Activated CD8-positive, alpha-beta T cell treated with anti-CD3 and anti-CD28 coated beads for 36 hours (primary cell): ENCODE data around the gene QPRT. TPM values are rescaled to one million over a fixed set of nuclear protein-coding genes. Genes with fewer than 3 reads are reported as not detected.
"Not testable (repeated sequence)": the region's sequence is repeated elsewhere in the genome, so short reads cannot be mapped to it uniquely, and the experiment has no call there.

Experiments used
- ATAC-seq: fragments of 200-7000 bp; cut with Tn5 transposase; one replicate; pipeline ENCODE4 v1.10.0; 2021; ENCODE audit warnings: mild to moderate bottlenecking, moderate library complexity
- CTCF ChIA-PET: fragments of 350-600 bp; sonication (Branson Sonifier 250); formaldehyde crosslinking; loops from one replicate; lab custom pipeline; 2021; ENCODE audit warnings: antibody characterized with exemption; lab: Charles Lee
- POLR2A ChIA-PET: fragments of 350-600 bp; sonication (Branson Sonifier 250); formaldehyde crosslinking; loops from one replicate; lab custom pipeline; 2021; ENCODE audit warnings: antibody characterized with exemption; lab: Charles Lee
- DNase-seq: peaks from one replicate; pipeline ENCODE4 v3.0.0-alpha.2; 2020
- H3K27ac Mint-ChIP-seq: one replicate; pipeline ENCODE4 v1.8.0; 2021; ENCODE audit warnings: mild to moderate bottlenecking, mixed read lengths
- H3K27me3 Mint-ChIP-seq: one replicate; pipeline ENCODE4 v1.8.0; 2021; ENCODE audit warnings: mixed read lengths
- H3K36me3 Mint-ChIP-seq: one replicate; pipeline ENCODE4 v1.8.0; 2021; ENCODE audit warnings: low read depth, mixed read lengths
- H3K4me1 Mint-ChIP-seq: one replicate; pipeline ENCODE4 v1.8.0; 2021; ENCODE audit warnings: low read depth, mixed read lengths
- H3K4me3 Mint-ChIP-seq: one replicate; pipeline ENCODE4 v1.8.0; 2021; ENCODE audit warnings: mild to moderate bottlenecking, moderate library complexity, mixed read lengths
- H3K9me3 Mint-ChIP-seq: one replicate; pipeline ENCODE4 v1.8.0; 2021; ENCODE audit warnings: mixed read lengths
- intact Hi-C: fragments of 100-400 bp; cut with micrococcal nuclease; formaldehyde crosslinking; loops from one replicate; pipeline ENCODE4 v1.10.0; 2022
- total RNA-seq, 2 experiments: library from RNA; stranded (reverse); gene quantifications; one replicate each; pipeline ENCODE4 v1.2.3, GENCODE V29; 2021
- TF ChIP-seq, protein P1 (sequence below): fragments of 200-600 bp; IDR thresholded peaks from one replicate; pipeline ENCODE4 v1.8.0; 2022; ENCODE audit warnings: antibody characterized with exemption, mild to moderate bottlenecking

QPRT gene
- total RNA-seq, 2 experiments from 2014 or later = 9.3 to 11.7 TPM

DNA sequence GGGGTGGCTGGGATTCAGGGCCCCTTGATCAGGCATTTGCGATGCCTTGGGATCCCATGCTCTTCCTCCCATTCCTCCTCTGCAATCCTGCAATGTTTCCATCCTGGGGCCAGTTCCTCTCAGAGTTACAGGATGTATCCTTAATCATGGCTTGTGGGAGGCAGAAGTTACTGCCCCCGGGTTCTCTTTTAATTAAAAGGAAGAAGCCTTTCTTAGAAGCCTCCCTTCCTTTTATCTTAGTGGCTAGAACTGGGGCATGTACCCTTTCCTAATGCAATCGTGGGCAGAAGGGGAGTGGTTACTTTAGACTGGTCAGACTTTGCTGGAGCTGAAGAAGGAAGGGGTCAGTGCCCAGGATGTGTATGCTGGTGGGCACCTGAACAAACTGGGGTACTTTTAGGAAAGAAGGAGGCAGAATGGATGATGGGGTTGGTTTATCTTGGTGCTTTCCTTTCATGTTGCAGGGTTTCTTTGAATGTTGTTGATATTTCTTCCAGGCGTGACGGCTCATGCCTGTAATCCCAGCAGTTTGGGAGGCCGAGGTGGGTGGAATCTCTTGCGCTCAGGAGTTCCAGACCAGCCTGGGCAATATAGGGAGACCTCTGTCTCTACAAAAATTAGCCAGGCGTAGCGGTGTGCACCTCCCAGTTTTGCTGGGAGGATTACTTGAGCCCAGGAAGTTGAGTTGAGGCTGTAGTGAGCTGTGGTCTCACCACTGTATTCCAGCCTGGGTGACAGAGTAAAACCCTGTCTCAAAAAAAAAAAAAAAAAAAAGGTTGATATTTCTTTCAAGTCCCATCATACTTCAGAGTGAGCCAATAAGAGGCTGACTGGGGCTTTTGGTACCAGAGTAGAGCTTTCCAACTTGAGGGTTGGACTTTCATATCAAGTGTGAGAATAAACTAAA lies 29.1 kb upstream of the QPRT start:
- ChIA-PET POLR2A (interaction anchor here (2.1 kb wide), 1 partner anchor 13 kb away, joined by 6 read pairs; no protein-coding TSS in a partner anchor), CTCF (interaction anchor here (1.4 kb wide), 1 partner anchor 51 kb away, joined by 4 read pairs; no protein-coding TSS in a partner anchor)
- no peaks in the 10 kb centered on the region for H3K9me3 Mint-ChIP-seq
- no peak overlapping the region for H3K4me3 Mint-ChIP-seq
- no peak for ATAC-seq
- no peak for DNase-seq
- TF ChIP-seq, protein P1, sequence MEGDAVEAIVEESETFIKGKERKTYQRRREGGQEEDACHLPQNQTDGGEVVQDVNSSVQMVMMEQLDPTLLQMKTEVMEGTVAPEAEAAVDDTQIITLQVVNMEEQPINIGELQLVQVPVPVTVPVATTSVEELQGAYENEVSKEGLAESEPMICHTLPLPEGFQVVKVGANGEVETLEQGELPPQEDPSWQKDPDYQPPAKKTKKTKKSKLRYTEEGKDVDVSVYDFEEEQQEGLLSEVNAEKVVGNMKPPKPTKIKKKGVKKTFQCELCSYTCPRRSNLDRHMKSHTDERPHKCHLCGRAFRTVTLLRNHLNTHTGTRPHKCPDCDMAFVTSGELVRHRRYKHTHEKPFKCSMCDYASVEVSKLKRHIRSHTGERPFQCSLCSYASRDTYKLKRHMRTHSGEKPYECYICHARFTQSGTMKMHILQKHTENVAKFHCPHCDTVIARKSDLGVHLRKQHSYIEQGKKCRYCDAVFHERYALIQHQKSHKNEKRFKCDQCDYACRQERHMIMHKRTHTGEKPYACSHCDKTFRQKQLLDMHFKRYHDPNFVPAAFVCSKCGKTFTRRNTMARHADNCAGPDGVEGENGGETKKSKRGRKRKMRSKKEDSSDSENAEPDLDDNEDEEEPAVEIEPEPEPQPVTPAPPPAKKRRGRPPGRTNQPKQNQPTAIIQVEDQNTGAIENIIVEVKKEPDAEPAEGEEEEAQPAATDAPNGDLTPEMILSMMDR = no peak
- no peaks in the 10 kb centered on the region for H3K36me3 Mint-ChIP-seq
- peak overlapping the region; percentile 12 for H3K27ac Mint-ChIP-seq
- peaks cover 20% of the 10 kb centered on the region for H3K4me1 Mint-ChIP-seq
- intact Hi-C loops = no loop called here
- no peaks in the 10 kb centered on the region for H3K27me3 Mint-ChIP-seq

- CTCF ChIA-PET = no interaction called here
- POLR2A ChIA-PET = interaction anchor here (2.1 kb wide), 1 partner anchor 12 kb away, joined by 6 read pairs; no protein-coding TSS in a partner anchor
- H3K4me3 Mint-ChIP-seq = no peak overlapping the region
- no peak for ATAC-seq
- H3K27me3 Mint-ChIP-seq = no peaks in the 10 kb centered on the region
- DNase-seq = no peak
- intact Hi-C loops = no loop called here
- TF ChIP-seq, protein P1 = no peak
- no peak overlapping the region for H3K27ac Mint-ChIP-seq
- no peaks in the 10 kb centered on the region for H3K36me3 Mint-ChIP-seq
- H3K9me3 Mint-ChIP-seq = no peaks in the 10 kb centered on the region
- peaks cover 11% of the 10 kb centered on the region for H3K4me1 Mint-ChIP-seq
Observed at GRCh38 chr16:29650771-29651170, 28.2 kb upstream of the QPRT start.

DNA sequence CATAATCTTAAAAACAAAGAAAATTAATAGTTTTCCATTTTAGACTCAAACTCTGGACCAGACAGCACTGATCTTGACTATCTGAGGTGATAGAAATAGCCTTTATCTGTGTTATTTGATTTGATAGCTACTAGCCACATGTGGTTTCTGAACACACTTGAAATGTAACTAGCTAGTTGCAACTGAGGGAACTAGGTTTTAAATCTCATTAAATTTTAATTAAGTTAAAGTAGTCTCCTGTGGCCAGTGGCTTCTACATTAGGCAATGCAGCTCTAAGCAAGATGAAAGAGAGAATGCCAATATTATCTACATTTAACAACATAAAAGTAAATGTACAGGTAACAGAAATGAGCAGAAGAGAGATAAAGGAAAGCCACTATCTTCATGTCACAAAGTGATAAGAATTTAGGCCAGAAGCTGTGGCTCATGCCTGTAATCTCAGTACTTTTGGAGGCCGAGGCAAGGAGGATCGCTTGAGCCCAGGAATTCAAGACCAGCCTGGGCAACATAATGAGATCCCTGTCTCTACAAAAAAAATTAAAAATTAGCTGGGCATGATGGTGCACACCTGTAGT lies 27.1 kb upstream of the QPRT start:
- Mint-ChIP-seq H3K4me3 (no peak overlapping the region), H3K36me3 (no peaks in the 10 kb centered on the region), H3K27ac (no peak overlapping the region), H3K9me3 (no peaks in the 10 kb centered on the region), H3K27me3 (no peaks in the 10 kb centered on the region), H3K4me1 (peaks cover 8% of the 10 kb centered on the region)
- POLR2A ChIA-PET = interaction anchor here (1.6 to 2.1 kb wide), 2 partner anchors 10 to 15 kb away, joined by 3 to 6 read pairs; no protein-coding TSS in a partner anchor
- DNase-seq = no peak
- intact Hi-C loops = no loop called here
- CTCF ChIA-PET = interaction anchor here (1.2 kb wide), 2 partner anchors 10 to 47 kb away, joined by 3 to 5 read pairs; no protein-coding TSS in a partner anchor
- TF ChIP-seq, protein P1 = no peak
- no peak for ATAC-seq

- H3K4me3 Mint-ChIP-seq = no peak overlapping the region
- ChIA-PET CTCF (interaction anchor here (0.9 to 1.2 kb wide), 2 partner anchors 38 to 195 kb away, joined by 3 read pairs; no protein-coding TSS in a partner anchor), POLR2A (interaction anchor here (1.0 kb wide), 1 partner anchor 10 kb away, joined by 3 read pairs; the partner anchor contains the start of gene SPN)
- ATAC-seq (no peak), DNase-seq (no peak)
- TF ChIP-seq, protein P1 = no peak
- intact Hi-C loops = no loop called here
- peaks cover 8% of the 10 kb centered on the region for H3K4me1 Mint-ChIP-seq
- no peak overlapping the region for H3K27ac Mint-ChIP-seq
- H3K36me3 Mint-ChIP-seq = no peaks in the 10 kb centered on the region
- H3K9me3 Mint-ChIP-seq = no peaks in the 10 kb centered on the region
- H3K27me3 Mint-ChIP-seq = no peaks in the 10 kb centered on the region
Observed at GRCh38 chr16:29653471-29653870, 25.5 kb upstream of the QPRT start.

DNA sequence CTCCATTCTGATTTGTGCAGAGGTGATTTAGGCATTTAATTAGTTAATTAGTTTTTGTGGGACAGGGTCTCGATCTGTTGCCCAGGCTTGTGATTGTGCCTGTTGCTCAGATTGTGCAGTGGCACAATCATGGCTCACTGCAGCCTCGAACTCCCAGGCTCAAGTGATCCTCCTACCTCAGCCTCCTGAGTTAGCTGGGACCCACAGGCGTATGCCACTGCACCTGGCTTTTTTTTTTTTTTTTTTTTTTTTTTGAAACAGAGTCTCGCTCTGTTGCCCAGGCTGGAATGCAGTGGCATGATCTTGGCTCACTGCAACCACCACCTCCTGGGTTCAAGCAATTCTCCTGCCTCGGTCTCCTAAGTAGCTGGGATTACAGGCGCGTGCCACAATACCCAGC lies 25.1 kb upstream of the QPRT start:
- H3K9me3 Mint-ChIP-seq, H3K27me3 Mint-ChIP-seq, H3K27ac Mint-ChIP-seq, ATAC-seq, intact Hi-C loops, H3K36me3 Mint-ChIP-seq, H3K4me3 Mint-ChIP-seq, DNase-seq, H3K4me1 Mint-ChIP-seq: not testable (repeated sequence)
- ChIA-PET POLR2A (interaction anchor here (1.0 to 2.8 kb wide), 2 partner anchors 10 to 12 kb away, joined by 3 to 10 read pairs; partner anchors contain the start of gene SPN), CTCF (interaction anchor here (0.9 to 1.2 kb wide), 2 partner anchors 38 to 194 kb away, joined by 3 read pairs; no protein-coding TSS in a partner anchor)
